A673 (cell line): ENCODE measurements around the gene CCR5. TPM values are rescaled to one million over a fixed set of nuclear protein-coding genes. Genes with fewer than 3 reads are reported as not detected.

Source experiments
- BruUV-seq: library from RNA; stranded (reverse); fragments of 400-500 nt; replicated peaks from 2 replicates; lab custom pipeline; 2021; lab: Mats Ljungman, UMichigan
- CTCF ChIA-PET: fragments of 300-600 bp; sonication (Branson Sonifier 250); formaldehyde crosslinking; loops from one replicate; lab custom pipeline; 2022; ENCODE audit warnings: antibody characterized with exemption; lab: Charles Lee
- POLR2A ChIA-PET: fragments of 300-600 bp; sonication (Branson Sonifier 250); formaldehyde crosslinking; loops from one replicate; lab custom pipeline; 2022; ENCODE audit warnings: antibody characterized with exemption; ENCODE audit not compliant: low non-redundant PET; lab: Charles Lee
- DNase-seq: peaks from one replicate; pipeline ENCODE4 v3.0.0-alpha.2; 2015; ENCODE audit warnings: low spot score
- H3K27ac ChIP-seq: fragments of 200-600 bp; sonication (generic); 2 replicates; pipeline ENCODE4 v1.5.1; 2016; ENCODE audit warnings: mixed run types, low read depth, mild to moderate bottlenecking, mixed read lengths, antibody characterized with exemption, low read length; ENCODE audit not compliant: poor library complexity, severe bottlenecking
- H3K27me3 ChIP-seq: fragments of 200-600 bp; sonication (generic); replicated peaks from 2 replicates; pipeline ENCODE4 v1.6.1; 2017; ENCODE audit warnings: mixed run types, low read depth, mild to moderate bottlenecking, mixed read lengths, antibody characterized with exemption, low read length; ENCODE audit not compliant: insufficient read depth, poor library complexity
- H3K36me3 ChIP-seq: fragments of 200-600 bp; sonication (generic); 2 replicates; pipeline ENCODE4 v1.6.1; 2016; ENCODE audit warnings: mixed run types, mild to moderate bottlenecking, mixed read lengths, antibody characterized with exemption, low read length; ENCODE audit not compliant: insufficient read depth, poor library complexity, severe bottlenecking
- H3K4me1 ChIP-seq: fragments of 200-600 bp; sonication (generic); 2 replicates; pipeline ENCODE4 v1.6.1; 2017; ENCODE audit warnings: mixed run types, mild to moderate bottlenecking, mixed read lengths, antibody characterized with exemption, low read length; ENCODE audit not compliant: insufficient read depth, poor library complexity, severe bottlenecking
- H3K4me3 ChIP-seq: fragments of 200-600 bp; sonication (generic); 2 replicates; pipeline ENCODE4 v1.5.1; 2016; ENCODE audit warnings: low read depth, mixed run types, mild to moderate bottlenecking, mixed read lengths, low read length; ENCODE audit not compliant: poor library complexity, severe bottlenecking
- H3K9me3 ChIP-seq: fragments of 200-600 bp; sonication (generic); 2 replicates; pipeline ENCODE4 v1.6.1; 2016; ENCODE audit warnings: mixed run types, low read depth, mild to moderate bottlenecking, mixed read lengths, antibody characterized with exemption, low read length; ENCODE audit not compliant: poor library complexity, severe bottlenecking
- CTCF ChIP-seq: fragments of 300-800, 200-600 bp; sonication (generic); conservative IDR thresholded peaks from 2 replicates; pipeline ENCODE4 v1.5.1; 2017; ENCODE audit warnings: low read depth, mild to moderate bottlenecking, antibody characterized with exemption, low read length, moderate library complexity, mixed read lengths
- EZH2 ChIP-seq: fragments of 200-600 bp; sonication (generic); IDR thresholded peaks from 2 replicates; pipeline ENCODE4 v1.6.1; 2017; ENCODE audit warnings: borderline replicate concordance, low read depth, mild to moderate bottlenecking, mixed read lengths, antibody characterized with exemption, low read length; ENCODE audit not compliant: poor library complexity, severe bottlenecking
- intact Hi-C: fragments of 100-400 bp; cut with micrococcal nuclease; formaldehyde crosslinking; loops from one replicate; pipeline ENCODE4 v1.10.0; 2022; ENCODE audit not compliant: unreplicated experiment
- total RNA-seq: library from RNA; stranded (reverse); gene quantifications from 2 replicates; pipeline ENCODE4 v1.2.3, GENCODE V29; 2021

CCR5 gene
- total RNA-seq, 1 experiment from 2014 or later = not detected

GRCh38 chr3:46407970-46408369, 37.2 kb downstream of the CCR5 start:
- H3K27ac ChIP-seq = no peak overlapping the region
- no peaks in the 10 kb centered on the region for H3K4me1 ChIP-seq
- TF ChIP-seq EZH2 (no peak), CTCF (no peak)
- intact Hi-C loops = no loop called here
- H3K9me3 ChIP-seq = no peaks in the 10 kb centered on the region
- CTCF ChIA-PET = no interaction called here
- H3K27me3 ChIP-seq = no peaks in the 10 kb centered on the region
- POLR2A ChIA-PET = no interaction called here
- DNase-seq = no peak
- H3K36me3 ChIP-seq = no peaks in the 10 kb centered on the region
- no peak overlapping the region for H3K4me3 ChIP-seq
- BruUV-seq = no TSS peak

- POLR2A ChIA-PET = no interaction called here
These were observed 38.1 kb downstream of the CCR5 start for GRCh38 chr3:46408853-46409252.

GRCh38 chr3:46409739-46410489, 39.2 kb downstream of the CCR5 start:
- ChIA-PET CTCF (no interaction called here), POLR2A (no interaction called here)
- Histone ChIP-seq H3K4me3 (no peak overlapping the region), H3K4me1 (no peaks in the 10 kb centered on the region), H3K27ac (no peak overlapping the region), H3K9me3 (no peaks in the 10 kb centered on the region), H3K27me3 (no peaks in the 10 kb centered on the region), H3K36me3 (no peaks in the 10 kb centered on the region)
- intact Hi-C loops = no loop called here
- DNase-seq = no peak
- BruUV-seq = no TSS peak
- no peak for TF ChIP-seq EZH2
- TF ChIP-seq CTCF = no peak

More at GRCh38 chr3:46408853-46409252, 38.1 kb downstream of the CCR5 start:
- no peak for DNase-seq
- CTCF ChIA-PET = no interaction called here
- H3K4me1 ChIP-seq = no peaks in the 10 kb centered on the region
- H3K27ac ChIP-seq = no peak overlapping the region
- no peak for TF ChIP-seq CTCF
- no peak for TF ChIP-seq EZH2
- no TSS peak for BruUV-seq
- no peak overlapping the region for H3K4me3 ChIP-seq
- H3K36me3 ChIP-seq = no peaks in the 10 kb centered on the region
- no peaks in the 10 kb centered on the region for H3K27me3 ChIP-seq
- H3K9me3 ChIP-seq = no peaks in the 10 kb centered on the region
- intact Hi-C loops = no loop called here
